GM18861 (cell line): ENCODE data around the gene GMPPA.

Experiments used
- ATAC-seq: cut with Tn5 transposase; IDR thresholded peaks from one replicate; pipeline ENCODE4 v1.9.1; 2021; ENCODE audit not compliant: unreplicated experiment

The GMPPA gene

DNA sequence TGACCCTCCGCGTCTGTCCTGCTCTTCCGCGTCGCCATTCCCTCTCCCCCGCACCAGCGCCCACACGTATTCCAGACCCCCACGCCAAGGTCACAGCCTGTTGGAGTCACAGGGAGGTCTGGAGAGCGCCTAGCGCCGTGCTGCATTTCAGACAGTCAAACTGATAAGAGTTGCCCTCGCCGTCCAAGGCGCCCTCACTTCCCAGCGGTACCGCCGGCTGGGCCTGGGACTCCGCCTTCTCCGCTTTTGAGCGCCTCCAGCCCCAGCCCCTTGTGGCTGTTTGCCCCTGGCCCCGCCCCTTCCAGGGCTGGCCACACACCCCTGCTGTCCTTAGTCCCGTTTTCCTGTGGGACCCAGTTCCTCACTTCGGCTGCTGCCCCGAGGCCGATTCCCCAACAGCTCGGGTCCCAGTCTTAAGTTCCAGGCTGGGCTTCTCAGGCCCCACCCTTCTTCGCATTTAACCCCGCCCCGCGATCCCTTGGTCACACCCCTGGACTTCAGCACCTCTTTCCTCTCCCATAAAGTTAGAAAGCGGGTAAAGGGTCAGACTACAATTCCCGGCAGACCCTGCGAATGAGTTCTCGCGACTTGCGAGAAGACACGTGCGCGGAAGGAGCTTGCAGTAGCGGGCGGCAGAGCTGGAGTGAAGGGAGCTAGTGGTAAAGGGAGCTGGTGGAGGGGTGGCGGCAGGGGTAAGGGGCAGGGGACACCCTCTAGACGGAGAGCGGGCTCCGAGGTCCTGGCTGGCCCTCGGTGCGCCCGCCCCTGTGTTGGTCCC, at the start of gene GMPPA:
Gene GMPPA, plus strand, starts transcription at position 612 of the 778 bp plus-strand sequence. CDS start 1,085 bp downstream, outside the sequence.
- ATAC-seq, result peak; percentile 94

DNA sequence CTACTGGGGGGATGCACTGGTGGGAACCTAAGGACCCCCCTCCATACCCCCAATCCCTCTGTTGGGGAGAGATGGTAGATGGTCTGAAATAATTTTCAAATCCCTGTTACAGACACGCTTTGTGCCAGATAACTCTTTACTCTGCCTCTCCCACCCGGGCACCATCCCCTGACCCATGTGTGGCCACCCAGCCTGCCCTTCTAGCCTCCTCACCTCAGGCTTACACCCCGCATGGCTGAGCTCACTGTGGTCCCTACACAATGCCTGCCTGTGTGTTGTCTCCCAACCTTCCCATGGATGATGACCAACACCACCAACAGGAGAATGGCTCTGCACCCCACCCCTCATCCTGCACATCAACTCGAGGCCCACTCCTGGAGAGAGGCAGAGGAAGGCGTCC, 49.1 kb upstream of the GMPPA start:
- ATAC-seq, result no peak

DNA sequence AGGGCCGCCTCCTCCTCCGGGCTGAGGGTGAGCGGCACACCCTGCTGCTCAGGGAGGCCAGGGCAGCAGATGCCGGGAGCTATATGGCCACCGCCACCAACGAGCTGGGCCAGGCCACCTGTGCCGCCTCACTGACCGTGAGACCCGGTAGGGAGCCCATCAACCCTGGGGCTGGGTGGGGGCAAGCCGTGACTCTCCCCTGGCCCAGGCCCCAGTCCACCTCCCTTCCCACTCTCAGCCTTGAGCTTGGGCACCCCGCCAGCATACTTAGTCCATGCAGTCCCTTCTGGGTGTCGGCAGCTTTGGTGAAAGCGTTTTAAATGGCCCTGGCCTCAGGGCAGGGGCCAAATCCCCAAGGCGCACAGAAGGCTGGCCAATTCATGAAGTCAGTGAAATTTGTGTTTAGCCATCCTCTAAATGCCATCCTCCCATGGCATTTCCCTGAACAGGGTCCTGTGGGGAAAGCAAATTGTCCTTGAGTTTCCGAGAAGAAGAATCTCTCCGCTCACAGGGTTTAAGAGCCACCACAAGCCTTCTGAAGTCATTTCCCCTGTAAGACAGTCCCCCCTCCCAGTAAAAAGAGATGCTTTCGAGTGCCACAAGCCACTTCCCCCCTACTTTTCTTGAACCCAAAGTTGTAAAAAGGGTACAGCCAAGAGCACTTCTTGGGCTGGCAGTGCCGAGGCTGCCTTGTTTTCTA, 46.9 kb upstream of the GMPPA start:
- ATAC-seq, result no peak

DNA sequence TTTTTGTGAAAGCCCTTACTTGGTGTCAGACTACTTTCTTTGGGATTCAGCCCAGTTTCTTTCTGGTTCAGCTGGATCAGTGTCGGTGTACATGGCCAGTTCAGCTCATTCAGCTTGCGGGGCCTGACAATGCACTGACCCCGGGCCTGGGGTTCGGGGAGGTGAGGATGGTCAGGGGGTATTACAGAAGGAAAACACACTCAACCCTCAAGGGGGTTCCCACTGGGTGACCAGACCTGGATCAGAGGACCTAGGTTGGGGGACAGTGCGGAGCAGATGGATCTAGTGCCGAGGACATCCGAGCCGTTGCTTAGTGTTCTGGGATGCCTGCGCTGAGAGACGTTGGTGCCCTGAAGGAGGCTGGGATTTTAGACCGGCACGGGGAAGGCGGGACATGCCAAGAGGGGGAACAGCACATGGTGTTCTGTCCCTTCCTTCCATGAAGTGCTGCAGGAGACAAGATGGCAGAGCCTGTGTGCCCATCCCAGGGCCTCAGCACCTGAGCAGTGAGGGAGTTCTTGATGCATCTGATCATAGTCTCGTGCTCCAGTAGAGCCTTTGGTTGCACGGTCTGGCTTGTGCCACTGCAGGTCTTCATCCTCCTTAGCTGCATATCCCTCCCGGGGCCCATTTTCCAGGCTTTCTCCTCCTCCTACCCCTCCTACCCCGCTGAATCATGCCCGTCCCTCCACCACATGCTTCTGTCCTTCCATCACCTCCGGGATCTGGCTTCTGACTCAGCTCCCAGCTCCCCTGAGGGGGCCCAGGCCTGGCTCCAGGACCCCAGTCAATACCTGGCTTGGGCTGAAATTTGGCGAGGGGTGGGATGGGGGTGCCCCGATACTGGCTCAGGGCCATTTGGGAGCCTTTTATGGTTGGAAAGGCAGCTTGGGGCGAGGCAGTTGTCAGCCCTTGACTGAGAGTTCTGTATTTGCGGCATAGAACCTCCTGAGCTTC, 46.1 kb upstream of the GMPPA start:
- no peak for ATAC-seq

DNA sequence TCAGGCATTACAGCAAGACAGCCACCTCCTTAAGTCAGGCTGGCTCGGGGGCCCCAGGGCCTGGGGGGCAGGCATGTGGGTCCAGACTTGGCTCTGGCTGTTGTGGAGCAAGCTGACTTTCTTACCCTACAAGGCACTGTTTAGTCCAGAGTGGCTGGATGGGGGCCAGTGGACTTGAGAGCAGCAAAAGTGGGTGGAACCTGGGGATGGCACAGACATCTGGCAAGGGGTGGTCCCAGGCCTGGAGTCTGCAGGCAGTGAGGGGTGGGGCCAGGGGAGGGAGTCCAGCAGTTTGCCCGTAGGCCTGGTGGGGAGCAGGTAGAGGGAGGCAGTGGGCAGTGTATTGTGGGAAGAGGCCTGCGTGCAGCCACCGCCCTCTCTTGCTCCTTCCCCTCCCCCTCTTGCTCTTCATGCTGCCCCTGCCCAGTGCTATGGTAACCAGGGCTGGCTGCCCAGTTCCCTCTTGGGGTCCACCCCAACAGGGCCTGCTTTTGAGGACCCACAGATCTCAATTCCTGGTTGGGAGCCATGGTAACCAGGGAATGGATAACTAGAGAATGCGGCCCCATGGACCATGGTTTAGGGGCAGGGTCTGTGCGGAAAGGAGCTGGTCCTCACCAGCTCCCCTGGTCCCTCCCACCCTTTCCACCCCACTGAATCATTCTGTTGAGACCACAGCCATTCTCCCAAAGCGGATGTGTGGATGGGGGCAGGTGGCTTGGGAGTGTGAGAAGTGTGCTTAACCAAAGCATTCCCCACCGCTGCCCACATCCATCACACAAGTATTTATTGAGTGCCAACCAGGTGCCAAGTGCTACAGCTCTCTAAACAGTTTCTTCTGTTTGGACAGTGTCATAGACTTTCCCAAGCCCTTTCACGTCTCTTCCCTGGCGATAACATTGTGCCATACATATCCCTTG, 44.8 kb upstream of the GMPPA start:
- ATAC-seq, result no peak

DNA sequence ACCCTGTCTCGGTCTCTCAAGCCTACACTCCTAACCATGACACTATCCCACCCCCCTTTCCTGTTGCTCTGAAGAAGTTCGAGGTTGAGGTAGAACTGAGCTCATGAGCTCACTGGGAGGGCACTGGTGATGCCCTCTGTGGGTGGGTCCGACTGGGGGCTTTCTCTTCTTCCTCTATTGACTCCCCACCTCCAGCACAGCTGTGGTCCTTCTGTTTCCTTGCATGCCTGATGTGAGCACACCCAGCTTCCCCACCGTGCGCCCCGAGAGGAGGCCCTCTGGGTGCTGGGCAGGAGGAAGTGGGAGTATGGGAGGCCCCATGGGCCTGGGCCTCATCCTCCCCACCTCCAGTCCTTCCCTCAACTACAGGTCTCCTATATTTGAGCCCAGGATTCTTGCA, 43.1 kb upstream of the GMPPA start:
- ATAC-seq, result no peak

DNA sequence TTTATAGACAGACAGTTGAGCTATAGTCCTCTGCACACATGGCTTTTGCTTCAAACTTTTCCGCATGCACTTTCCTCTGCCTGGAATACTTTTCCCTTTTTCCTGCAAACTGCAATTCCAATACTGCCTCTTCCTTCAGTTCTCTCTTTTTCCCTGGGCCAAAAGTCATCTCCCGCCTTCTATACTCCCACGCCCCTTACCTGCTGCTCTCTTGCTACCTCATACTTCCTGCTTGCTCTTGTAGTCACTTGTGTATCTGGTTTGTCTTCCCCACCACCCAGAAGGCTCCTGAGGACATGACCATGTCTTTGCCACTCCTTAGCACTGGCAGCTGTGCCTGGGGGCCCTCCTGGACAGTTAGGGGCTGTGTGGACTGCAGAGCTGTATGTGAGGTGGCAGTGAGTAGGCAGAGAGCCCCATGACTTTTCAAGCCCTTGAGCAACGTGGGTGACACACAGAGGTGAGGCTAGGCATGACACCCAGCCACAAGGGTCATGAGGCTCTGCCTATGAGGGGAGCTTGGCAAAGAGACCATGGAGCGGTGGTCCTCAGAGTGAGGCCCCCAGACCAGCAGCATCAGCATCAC, 40.8 kb upstream of the GMPPA start:
- no peak for ATAC-seq

DNA sequence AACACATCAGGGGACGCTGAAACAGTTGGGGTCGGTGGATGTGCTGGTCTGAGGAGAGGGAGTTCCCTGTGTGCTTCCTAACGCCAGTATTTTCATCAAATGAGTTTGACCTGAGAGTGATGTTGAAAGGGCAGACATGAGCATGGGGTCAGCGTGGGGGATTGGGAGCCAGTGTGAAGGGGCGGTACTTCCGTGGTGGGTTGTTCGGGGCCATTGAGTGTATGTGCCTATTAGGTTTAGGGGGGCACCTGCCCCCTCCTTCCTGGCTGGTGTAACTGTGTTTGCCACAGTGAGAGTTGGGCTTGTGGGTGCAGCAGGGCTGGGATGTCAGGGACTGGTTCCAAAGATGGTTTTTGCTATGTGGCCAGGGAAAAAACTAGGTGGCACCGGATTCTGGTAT, 39.7 kb upstream of the GMPPA start:
- ATAC-seq, result no peak

DNA sequence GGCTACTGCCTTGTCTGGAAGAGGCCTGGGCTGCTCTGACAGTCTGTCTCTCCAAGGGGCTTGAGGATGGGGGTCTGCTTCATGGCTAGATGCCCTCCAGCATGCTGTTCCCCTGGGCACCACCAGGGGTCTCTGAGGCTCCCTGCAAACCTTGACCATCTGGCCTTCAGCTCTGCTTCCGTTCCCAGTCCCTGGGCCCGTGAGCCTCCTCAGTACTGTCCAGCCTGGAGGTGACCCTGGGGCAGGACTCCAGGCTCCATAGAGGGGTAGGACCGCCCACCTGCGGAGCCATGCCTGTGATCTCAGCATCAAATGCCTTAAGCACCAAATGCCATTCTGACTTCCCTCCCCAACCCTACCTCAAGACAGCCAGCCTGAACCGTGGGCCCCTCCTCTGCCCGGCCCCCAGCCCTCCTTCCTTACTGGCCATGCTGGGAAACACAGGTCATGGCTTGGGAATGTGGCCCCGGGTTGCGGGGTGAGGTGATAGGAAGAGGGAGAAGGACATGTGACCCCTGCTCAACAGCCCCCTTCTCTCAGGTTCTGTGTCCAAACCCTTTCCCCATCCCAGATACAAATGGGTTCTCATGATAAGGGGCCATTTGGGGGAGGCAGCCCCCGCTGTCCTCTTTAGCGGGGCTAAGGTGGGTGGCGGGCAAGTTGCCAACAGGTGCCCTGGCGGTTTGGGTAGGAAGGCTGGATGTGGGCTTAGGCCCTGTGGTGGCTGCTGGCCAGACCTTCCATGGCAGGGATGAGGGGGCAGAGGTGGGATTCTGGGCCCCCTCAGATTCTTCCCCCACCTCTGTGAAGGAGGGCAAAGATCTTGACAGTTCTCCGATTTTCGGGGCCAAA, 39.0 kb upstream of the GMPPA start:
- peak; percentile 71 for ATAC-seq

DNA sequence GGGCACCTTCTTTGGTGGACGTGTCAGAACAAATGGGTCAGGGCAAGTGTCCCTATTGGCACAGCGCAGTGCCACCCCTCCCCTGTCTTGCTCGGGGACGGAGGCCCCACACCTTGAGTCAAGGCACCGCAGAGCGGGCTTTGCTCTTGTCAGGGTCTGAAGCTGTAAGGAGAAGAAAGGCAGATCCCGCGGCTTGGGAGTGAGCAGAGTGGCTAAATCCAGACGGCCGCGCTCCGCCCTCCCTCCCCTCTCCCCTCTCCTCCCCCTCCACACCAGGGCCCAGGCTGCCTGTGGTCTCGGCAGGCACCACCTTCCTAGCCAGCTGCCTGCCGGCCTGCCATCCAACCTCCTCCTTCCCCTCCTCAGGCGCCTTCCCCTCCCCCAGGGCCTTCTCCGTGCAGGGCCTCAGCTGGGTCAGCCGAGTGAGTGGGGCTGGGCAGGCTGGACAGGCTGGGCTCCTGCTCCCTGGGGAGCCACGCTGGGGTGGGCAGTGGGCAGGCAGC, 38.2 kb upstream of the GMPPA start:
- ATAC-seq, result no peak

DNA sequence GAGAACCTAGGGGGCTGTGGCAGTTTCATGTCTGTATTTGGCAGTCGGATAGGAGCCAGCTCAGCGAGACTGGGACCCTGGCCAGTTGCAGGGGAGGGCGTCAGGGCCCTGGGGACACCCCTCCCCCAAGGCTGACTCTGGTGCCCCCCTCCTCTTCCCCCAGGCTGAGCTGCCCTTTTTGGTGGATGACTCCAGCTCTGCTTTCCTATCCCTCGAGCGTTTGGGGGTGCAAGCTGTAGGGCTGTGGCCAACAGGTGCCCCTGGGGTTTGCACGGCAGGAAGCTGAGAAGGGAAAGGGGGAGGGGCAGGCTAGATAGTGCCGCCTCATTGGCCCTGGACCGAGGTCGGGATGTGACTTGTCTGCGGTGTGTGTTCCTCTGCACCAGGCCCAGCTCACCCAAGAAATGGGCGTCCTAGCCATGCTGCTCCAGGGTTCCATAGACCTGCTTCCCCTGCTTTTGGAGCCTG, 37.6 kb upstream of the GMPPA start:
- ATAC-seq, result no peak

DNA sequence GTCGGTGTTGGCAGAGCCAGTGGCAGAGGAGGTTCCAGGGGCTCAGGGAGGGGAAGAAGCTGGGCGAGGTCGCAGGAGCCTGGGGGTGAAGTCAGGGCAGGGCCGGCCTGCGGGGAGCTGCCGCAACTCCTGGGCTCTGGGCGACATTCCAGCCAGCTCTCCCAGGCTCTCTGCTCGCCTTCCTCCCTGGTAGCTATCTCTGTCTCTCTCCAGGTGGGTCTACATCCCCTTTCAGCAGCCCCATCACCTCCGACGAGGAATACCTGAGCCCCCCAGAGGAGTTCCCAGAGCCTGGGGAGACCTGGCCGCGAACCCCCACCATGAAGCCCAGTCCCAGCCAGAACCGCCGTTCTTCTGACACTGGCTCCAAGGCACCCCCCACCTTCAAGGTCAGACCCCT, 37.0 kb upstream of the GMPPA start:
- ATAC-seq, result no peak

DNA sequence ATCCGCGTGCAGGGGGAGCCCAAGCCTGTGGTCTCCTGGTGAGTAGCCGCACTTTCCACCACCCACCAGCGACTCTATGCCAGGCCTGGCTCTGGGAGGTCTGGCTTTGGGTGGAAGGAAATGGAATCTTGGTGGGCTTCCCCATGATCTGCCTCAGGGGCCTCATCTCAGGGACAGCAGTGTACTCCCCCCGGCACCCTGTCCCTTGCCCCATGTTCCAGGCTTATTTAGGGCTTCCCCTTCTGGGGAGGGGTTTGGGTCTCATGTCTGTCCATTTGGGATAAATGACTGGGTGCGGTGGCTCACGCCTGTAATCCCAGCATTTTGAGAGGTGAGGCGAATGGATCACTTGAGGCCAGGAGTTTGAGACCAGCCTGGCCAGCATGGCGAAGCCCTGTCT, 36.3 kb upstream of the GMPPA start:
- no peak for ATAC-seq

DNA sequence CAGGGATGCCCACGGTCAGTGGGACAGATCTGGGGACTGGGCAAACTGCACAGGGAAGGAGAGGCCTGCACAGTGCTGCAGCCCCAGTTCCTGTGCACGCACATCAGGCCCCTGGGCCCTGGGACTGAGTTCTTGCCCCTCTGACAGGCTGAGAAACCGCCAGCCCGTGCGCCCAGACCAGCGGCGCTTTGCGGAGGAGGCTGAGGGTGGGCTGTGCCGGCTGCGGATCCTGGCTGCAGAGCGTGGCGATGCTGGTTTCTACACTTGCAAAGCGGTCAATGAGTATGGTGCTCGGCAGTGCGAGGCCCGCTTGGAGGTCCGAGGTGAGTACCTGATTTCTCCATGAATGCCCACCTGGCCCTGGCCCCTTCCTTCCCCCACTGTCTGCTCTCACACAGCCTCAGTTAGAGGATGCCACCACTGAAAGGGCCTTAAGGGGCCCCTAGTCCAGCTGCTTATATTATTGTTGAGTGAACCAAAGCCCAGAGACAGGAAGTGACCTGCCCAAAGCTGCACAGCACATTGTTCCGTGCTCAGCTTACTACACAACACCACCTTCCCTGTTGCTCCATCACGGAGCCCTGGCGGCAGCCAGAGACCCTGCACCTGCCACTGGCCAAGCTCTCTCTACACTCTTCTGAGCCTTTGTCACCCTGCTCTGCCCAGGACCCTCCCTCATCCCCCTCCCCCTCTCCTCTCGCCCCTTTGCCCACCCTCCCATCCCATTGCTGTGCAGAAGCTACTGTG, 34.2 kb upstream of the GMPPA start:
- ATAC-seq, result no peak

DNA sequence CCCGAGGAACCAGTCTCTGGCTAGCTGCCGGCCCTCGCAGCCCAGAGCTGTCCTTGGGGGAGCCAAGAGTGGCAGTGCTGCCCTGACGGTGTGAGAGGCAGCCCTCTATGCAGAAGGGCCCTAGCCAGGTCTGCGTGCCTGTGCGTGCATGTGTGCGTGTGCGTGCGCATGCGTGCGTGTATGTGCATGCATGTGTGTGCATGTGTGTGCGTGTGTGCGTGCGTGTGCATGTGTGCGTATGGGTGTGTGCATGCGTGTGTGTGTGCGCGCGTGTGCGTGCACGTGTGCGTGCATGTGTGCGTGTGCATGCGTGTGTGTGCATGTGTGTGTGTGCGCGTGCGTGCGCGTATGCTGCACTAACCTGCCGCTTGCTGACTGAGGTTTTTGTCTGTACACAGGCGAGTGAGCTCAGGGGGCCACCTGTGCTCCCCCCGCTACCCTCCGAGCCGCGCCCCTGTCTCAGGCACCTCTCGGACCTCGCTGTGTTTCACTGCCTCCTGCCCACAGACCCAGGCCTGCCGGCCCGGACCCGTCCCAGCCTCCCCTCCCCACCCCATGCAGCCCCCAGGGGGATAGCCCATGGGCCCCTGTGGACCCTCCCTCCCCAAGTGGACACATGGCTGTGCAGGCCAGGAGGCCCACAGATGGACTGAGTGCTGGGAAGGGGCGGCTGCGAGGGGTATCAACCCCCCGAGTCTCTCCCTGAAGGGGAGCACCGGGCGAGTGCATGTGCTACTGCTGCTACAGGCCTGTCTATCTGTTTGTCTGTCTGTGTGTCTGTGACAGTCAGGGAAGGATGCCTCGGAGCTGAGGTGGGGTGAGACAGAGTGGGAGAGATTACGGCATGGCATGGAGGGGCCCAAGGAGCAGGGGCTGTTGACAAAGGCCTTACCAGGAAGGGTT, 32.8 kb upstream of the GMPPA start:
- ATAC-seq, result no peak

DNA sequence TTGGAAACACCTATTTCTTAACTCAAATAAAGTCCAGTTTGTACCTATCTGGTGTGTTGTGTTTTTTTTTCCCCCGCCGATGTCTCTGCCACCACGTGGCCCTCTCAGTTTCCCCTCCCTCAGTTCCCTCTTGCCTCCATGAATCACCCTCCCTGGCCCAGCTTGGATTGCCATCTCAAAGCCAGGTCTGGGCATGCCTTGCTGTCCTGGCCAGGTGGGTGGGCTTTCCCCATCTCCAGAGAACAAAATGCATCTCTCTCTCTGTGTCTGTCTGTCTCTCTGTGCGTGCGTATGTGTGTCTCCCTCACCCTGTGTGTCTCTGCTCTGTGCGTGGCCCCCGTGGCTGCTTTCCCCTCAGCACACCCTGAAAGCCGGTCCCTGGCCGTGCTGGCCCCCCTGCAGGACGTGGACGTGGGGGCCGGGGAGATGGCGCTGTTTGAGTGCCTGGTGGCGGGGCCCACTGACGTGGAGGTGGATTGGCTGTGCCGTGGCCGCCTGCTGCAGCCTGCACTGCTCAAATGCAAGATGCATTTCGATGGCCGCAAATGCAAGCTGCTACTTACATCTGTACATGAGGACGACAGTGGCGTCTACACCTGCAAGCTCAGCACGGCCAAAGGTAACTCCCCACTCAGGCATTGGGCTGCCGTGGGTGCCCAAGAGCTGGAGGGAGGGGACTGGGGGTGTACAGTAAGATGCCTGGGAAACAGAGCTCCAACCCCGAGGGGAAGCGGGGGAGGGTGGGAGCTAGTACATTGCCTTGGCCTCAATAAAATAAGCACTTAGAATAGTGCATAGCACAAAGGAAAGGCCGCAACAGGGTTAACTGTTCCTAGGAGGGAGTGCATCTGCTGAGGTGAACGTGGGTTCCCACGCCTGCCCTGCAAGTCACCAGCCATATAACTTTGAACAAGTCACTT, 31.6 kb upstream of the GMPPA start:
- ATAC-seq, result no peak
